Measurements from ENCODE around the gene SLC26A6.

DNA sequence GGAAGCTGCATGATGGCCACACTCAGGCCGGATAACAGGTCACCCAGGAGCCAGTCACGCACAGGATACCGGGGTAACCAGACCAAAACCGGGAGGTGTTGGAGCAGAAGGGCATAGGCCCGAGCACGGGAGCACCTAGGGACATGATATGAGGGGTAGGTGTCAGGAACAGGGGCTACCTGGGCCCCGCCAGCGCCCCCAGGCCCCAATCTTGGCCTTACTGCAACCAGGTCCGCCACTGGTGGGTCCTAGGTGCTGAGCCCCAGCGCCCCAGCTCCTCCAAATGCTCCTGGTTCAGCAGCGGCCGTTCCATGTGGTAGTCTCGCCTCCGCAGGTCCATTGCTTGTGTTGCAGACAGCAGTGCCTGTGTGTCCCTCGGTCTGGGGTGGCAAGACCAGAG is 2.0 kb downstream of the SLC26A6 start:
- TF ChIP-seq L3MBTL2 (conservative IDR thresholded peaks at IDR 0.05): no peak
- no peak for TF ChIP-seq FOXK2 (IDR thresholded peaks at IDR 0.05)
- no peak for TF ChIP-seq SP1 (IDR thresholded peaks at IDR 0.05)
- TF ChIP-seq FOXM1 (IDR thresholded peaks at IDR 0.05; ENCODE audit: borderline replicate concordance): no peak
- TF ChIP-seq LEF1 (IDR thresholded peaks at IDR 0.05; ENCODE audit: borderline replicate concordance): no peak
- no peak for TF ChIP-seq SUZ12 (IDR thresholded peaks at IDR 0.05)
- no peak for TF ChIP-seq ELF4 (IDR thresholded peaks at IDR 0.05)
- TF ChIP-seq HDGF (IDR thresholded peaks at IDR 0.05; ENCODE audit: borderline replicate concordance): no peak
- TF ChIP-seq TARDBP (IDR thresholded peaks at IDR 0.05): no peak
- TF ChIP-seq, protein P1, sequence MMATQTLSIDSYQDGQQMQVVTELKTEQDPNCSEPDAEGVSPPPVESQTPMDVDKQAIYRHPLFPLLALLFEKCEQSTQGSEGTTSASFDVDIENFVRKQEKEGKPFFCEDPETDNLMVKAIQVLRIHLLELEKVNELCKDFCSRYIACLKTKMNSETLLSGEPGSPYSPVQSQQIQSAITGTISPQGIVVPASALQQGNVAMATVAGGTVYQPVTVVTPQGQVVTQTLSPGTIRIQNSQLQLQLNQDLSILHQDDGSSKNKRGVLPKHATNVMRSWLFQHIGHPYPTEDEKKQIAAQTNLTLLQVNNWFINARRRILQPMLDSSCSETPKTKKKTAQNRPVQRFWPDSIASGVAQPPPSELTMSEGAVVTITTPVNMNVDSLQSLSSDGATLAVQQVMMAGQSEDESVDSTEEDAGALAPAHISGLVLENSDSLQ (IDR thresholded peaks at IDR 0.05): no peak
- no peak for TF ChIP-seq ZNF384 (IDR thresholded peaks at IDR 0.05)
- no peak for TF ChIP-seq BHLHE40 (IDR thresholded peaks at IDR 0.05; ENCODE audit: borderline replicate concordance)
- TF ChIP-seq CTBP1 (IDR thresholded peaks at IDR 0.05; ENCODE audit: borderline replicate concordance): no peak

All from HEK293T (cell line).